T-helper 2 cell treated with Interferon-gamma antibody and Interleukin-4, amounts not matched to agents 5 μg/mL and 100 μg/mL, for 36 hours (primary cell): ENCODE results near the gene KHNYN.
A peak's percentile ranks its signal among the peaks of the same experiment; 100 is the strongest.
"Not testable (repeated sequence)": the region's sequence is repeated elsewhere in the genome, so short reads cannot be mapped to it uniquely, and the experiment has no call there.

Experiments
- DNase-seq: peaks from one replicate; pipeline ENCODE4 v3.0.0; 2021; ENCODE audit warnings: low spot score
- H3K27ac Mint-ChIP-seq: one replicate; pipeline ENCODE4 v1.8.0; 2021; ENCODE audit warnings: mild to moderate bottlenecking, mixed read lengths
- H3K27me3 Mint-ChIP-seq: one replicate; pipeline ENCODE4 v1.8.0; 2021; ENCODE audit warnings: low read depth, mixed read lengths
- H3K36me3 Mint-ChIP-seq: one replicate; pipeline ENCODE4 v1.8.0; 2021; ENCODE audit warnings: low read depth, mixed read lengths
- H3K4me1 Mint-ChIP-seq: one replicate; pipeline ENCODE4 v1.8.0; 2021; ENCODE audit warnings: low read depth, mixed read lengths
- H3K4me3 Mint-ChIP-seq: one replicate; pipeline ENCODE4 v1.8.0; 2022; ENCODE audit warnings: mild to moderate bottlenecking, moderate library complexity, mixed read lengths
- H3K9me3 Mint-ChIP-seq: one replicate; pipeline ENCODE4 v1.8.0; 2021; ENCODE audit warnings: mixed read lengths

The KHNYN gene

DNA sequence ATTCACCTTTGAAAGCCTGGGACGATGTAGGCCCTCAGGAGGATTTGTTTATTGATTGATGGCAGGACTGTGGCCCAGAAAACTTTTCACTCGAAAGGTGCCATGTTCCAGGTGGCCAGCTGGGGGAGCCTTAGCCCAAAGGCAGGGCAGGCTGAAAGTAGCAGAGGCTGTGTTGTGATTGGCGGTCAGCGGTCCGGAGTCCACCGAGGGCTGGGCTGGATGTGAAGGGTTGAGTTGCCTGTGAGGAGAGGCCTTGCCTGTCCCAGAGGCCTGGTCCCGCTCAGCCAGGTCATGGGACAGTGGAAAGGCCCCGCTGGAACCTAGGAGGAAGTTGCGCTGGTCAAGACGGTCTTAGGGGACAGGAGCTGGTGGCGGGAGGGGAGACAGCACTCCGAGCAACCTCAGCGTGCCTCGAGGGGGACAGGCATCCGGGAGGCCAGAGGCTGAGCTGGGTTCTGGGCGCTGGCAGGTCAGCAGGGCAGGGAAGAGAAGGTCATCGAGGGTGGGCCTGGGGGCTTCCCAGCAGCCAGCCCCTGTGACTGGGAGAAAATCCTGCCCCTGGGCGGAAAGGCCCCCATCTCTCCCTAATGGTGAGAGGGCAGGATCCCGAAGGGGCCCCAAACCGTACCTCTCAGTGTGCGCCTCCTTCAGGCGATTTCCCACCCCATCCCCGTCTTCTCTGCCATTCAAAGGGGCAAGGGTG is 52.0 kb downstream of the KHNYN start:
- DNase-seq = peak; percentile 43
- H3K4me1 Mint-ChIP-seq = peaks cover 17% of the 10 kb centered on the region
- peak overlapping the region; percentile 39 for H3K27ac Mint-ChIP-seq
- H3K36me3 Mint-ChIP-seq = no peaks in the 10 kb centered on the region
- H3K4me3 Mint-ChIP-seq = peak overlapping the region; percentile 64
- no peaks in the 10 kb centered on the region for H3K9me3 Mint-ChIP-seq
- no peaks in the 10 kb centered on the region for H3K27me3 Mint-ChIP-seq

DNA sequence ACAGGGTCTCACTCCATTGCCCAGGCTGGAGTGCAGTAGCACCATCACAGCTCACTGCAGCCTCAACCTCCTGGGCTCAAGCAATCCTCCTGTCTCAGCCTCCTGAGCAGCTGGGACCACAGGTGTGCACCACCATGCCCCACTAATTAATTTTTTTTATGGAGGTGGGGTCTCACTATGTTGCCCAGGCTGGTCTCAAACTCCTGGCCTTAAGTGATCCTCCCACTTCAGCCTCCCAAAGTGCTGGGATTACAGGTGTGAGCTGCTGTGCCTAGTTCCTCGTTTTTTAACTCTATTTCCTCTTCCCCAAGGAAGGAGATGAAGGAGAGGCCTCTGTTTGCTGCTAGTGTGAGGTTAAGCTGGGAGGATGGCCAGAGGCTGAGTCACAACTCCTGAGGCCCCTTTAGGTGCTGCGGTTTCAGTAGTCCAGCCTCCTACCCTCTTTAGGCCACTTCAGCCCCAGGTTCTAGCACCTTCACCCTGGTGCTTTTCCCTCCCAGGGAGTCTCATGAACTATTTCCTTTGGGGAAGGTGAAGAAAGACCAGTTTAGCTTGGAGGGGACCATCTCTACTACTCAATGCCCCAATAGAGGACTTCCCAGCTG is 53.0 kb downstream of the KHNYN start:
- DNase-seq, H3K9me3 Mint-ChIP-seq, H3K36me3 Mint-ChIP-seq, H3K27me3 Mint-ChIP-seq, H3K4me3 Mint-ChIP-seq, H3K27ac Mint-ChIP-seq: not testable (repeated sequence)
- peaks cover 17% of the 10 kb centered on the region for H3K4me1 Mint-ChIP-seq

DNA sequence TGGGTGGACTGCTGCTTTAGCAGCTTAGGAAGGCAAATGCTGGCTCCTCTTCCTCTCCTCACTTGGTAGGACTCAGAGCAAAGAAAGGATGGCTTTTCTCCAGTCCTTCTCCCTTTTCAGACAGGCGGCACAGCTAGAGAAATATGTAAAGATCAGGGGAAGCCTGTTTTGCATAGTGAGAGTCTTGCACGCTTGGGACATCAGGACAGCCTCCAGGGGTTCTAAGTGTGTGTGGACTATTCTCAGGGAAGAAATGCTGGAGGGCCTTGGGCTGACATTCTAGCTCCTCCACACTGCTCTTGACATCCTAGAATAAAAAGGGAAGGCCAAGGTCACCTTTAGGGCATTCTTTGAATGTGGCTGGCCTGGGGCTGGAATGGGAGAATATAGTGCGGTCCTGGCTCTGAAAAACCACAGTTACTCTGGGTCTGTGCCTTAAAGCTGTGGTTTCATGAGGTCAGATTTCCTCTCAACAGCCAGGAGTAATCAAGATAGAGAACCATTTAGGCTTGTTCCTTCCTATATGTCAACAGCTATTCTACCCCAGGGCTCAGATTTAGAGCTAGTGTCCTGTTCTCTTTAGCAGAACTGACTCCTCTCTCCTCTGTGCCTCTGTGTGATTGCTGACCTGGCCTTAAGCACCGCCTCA is 54.0 kb downstream of the KHNYN start:
- Mint-ChIP-seq H3K36me3 (no peaks in the 10 kb centered on the region), H3K9me3 (no peaks in the 10 kb centered on the region), H3K4me3 (peak overlapping the region; percentile 52), H3K4me1 (peaks cover 17% of the 10 kb centered on the region), H3K27ac (peak overlapping the region; percentile 55), H3K27me3 (no peaks in the 10 kb centered on the region)
- no peak for DNase-seq
